WTC11 (cell line): Measurements from ENCODE around the gene USH1C.

Source experiments
- CREB1 ChIP-seq: sonication (generic); formaldehyde crosslinking; IDR thresholded peaks from 2 replicates; pipeline ENCODE4 v1.8.0; 2023; ENCODE audit warnings: mild to moderate bottlenecking, missing genetic modification reagents
- ETV6 ChIP-seq: sonication (generic); formaldehyde crosslinking; IDR thresholded peaks from 2 replicates; pipeline ENCODE4 v1.8.1; 2022; ENCODE audit warnings: mild to moderate bottlenecking, missing genetic modification reagents
- RELA ChIP-seq: sonication (generic); formaldehyde crosslinking; IDR thresholded peaks from 2 replicates; pipeline ENCODE4 v1.8.1; 2022; ENCODE audit warnings: missing genetic modification reagents, mild to moderate bottlenecking, borderline replicate concordance
- SMAD3 ChIP-seq: sonication (generic); formaldehyde crosslinking; IDR thresholded peaks from 2 replicates; pipeline ENCODE4 v1.8.0; 2022; ENCODE audit warnings: missing genetic modification reagents, mild to moderate bottlenecking, borderline replicate concordance
- TF ChIP-seq, protein P1 (sequence below): fragments of 200-600 bp; IDR thresholded peaks from 2 replicates; pipeline ENCODE4 v1.8.0; 2022; ENCODE audit warnings: antibody characterized with exemption

DNA sequence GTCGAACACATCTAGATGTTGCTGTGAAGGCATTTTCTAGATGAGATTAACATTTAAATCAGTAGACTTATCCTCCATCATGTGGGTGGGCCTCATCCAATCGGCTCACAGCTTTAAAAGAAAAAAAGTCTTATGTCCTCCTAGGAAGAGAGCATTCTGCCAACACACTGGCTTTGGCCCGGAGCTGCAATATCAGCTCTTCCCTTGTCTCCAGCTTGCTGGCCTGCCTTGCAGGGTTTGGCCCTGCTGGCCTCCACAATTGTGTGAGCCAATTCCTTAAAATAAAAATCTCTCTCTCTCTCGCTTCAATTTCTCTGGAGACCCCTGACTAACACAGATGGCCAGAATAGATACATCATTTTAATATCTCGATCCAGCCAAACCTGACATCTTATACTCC lies 54.5 kb downstream of the USH1C start:
- TF ChIP-seq, protein P1, sequence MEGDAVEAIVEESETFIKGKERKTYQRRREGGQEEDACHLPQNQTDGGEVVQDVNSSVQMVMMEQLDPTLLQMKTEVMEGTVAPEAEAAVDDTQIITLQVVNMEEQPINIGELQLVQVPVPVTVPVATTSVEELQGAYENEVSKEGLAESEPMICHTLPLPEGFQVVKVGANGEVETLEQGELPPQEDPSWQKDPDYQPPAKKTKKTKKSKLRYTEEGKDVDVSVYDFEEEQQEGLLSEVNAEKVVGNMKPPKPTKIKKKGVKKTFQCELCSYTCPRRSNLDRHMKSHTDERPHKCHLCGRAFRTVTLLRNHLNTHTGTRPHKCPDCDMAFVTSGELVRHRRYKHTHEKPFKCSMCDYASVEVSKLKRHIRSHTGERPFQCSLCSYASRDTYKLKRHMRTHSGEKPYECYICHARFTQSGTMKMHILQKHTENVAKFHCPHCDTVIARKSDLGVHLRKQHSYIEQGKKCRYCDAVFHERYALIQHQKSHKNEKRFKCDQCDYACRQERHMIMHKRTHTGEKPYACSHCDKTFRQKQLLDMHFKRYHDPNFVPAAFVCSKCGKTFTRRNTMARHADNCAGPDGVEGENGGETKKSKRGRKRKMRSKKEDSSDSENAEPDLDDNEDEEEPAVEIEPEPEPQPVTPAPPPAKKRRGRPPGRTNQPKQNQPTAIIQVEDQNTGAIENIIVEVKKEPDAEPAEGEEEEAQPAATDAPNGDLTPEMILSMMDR, result no peak
- TF ChIP-seq SMAD3 (CRISPR knock-in tag) (no peak), RELA (CRISPR knock-in tag) (no peak), CREB1 (CRISPR knock-in tag) (no peak), ETV6 (CRISPR knock-in tag) (no peak)
